Raji (cell line): ENCODE measurements around the gene NRXN3.

Experiments
- POLR2A ChIP-seq: IDR thresholded peaks from 2 replicates; pipeline ENCODE4 v1.6.1; 2011; ENCODE audit warnings: low read depth, low read length, control low read depth; ENCODE audit not compliant: insufficient read depth

Gene NRXN3

DNA sequence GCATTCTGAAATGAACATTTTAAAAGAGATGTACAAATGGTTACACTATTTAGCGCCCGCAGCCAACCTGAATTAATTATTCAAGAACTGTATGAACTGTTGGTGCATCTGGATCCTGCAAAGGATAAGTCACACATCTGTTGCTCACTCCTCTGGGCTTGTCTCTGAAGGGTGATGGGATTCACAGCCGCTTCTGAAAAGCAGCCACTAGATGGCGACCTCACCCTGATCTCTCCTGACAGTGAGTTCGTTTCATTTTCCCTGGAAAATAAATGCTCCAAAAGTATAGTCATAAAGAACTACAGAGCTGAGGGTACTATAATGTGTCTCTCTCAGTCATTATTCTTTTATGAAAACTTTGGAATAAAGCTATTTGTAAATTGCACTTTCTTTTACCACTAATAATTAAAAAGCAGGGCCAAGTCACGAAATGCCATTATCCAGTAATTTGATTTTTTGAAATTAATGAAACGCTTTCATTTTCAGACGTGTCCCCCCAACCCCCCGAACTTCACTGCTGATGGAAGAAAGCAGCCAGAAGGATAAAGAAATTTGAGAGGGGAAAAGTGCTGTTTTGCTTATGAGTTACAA is 789.6 kb downstream of the NRXN3 start:
- TF ChIP-seq POLR2A, result no peak

GRCh38 chr14:78967111-78967809 is 797.1 kb downstream of the NRXN3 start:
- TF ChIP-seq POLR2A, result no peak

DNA sequence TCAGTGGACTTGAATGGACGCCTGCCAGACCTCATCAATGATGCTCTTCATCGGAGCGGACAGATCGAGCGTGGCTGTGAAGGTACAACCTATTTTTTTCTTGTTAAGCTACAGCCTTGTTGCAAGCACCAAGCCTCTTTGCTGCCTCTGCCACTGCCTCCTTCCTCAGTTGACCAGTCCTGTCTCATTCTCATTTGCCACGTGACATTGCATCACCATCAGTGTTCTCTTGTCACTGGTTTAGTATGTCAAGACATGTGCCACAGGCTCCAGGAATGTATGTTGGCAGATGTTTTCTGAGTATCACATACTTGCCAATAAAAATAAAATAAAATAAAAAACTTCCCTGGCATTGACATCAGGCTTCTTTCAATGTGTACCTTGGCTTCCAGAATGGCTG is 798.1 kb downstream of the NRXN3 start:
- no peak for TF ChIP-seq POLR2A

DNA sequence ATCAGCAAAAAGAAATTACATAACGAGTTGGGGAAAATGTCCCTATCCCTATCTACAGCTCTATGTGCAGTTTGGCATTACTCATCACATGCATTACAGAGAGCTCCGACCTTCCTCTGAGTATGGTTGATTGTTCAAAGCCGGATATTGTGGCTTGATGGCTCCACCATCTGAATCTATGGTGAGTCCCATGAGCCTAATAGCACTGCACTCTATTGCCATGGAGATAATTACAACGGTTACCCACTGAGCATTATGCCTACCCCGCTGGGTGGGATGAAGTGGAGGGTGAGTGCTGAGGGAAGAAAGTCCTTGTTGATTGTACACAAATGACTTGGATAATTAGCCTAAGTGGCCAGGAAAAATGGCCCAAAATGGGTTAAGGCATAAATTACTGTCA is 800.5 kb downstream of the NRXN3 start:
- TF ChIP-seq POLR2A, result no peak

- no peak for TF ChIP-seq POLR2A
These were observed 802.3 kb downstream of the NRXN3 start for GRCh38 chr14:78972440-78972839.

- TF ChIP-seq POLR2A, result no peak
These were observed 804.5 kb downstream of the NRXN3 start for GRCh38 chr14:78974691-78975090.

- no peak for TF ChIP-seq POLR2A
These were observed 805.6 kb downstream of the NRXN3 start for GRCh38 chr14:78975734-78976133.

- no peak for TF ChIP-seq POLR2A
These were observed 808.7 kb downstream of the NRXN3 start for GRCh38 chr14:78978896-78979295.

DNA sequence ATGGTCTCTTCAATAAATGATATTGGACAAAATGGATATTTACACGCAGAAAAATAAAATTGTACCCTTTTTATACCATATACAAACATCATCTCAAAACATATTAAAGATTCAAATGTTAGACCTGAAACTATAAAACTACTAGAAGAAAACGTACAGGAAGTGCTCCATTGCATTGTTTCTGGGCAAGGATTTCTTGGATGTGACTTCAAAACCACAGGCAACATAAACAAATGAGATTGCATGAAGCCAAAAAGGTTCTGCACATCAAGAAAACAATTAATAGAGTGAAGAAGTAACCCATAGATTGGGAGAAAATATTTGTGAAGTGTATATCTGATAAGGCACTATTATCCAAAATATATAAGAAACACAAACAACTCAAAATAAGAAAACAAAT is 812.4 kb downstream of the NRXN3 start:
- TF ChIP-seq POLR2A, result no peak

DNA sequence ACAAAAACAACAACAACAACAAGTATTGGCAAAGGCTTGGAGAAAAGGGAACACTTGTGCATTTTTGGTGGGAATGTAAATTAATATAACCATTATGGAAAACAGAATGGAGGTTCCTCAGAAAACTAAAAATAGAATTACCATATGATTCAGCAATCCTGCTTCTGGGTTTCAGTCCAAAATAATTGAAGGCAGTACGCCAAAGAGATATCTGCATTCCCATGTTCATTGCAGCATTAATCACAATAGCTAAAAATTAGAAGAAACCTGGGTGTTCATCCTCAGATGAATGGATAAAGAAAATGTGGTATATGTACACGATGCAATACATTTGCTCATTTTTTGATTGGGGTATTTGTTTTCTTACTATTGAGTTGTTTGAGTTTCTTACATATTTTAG is 813.0 kb downstream of the NRXN3 start:
- no peak for TF ChIP-seq POLR2A

- no peak for TF ChIP-seq POLR2A
These were observed 815.7 kb downstream of the NRXN3 start for GRCh38 chr14:78985668-78986381.

- no peak for TF ChIP-seq POLR2A
These were observed 816.8 kb downstream of the NRXN3 start for GRCh38 chr14:78986989-78987388.

GRCh38 chr14:78989221-78989620 is 819.0 kb downstream of the NRXN3 start:
- TF ChIP-seq POLR2A, result no peak

DNA sequence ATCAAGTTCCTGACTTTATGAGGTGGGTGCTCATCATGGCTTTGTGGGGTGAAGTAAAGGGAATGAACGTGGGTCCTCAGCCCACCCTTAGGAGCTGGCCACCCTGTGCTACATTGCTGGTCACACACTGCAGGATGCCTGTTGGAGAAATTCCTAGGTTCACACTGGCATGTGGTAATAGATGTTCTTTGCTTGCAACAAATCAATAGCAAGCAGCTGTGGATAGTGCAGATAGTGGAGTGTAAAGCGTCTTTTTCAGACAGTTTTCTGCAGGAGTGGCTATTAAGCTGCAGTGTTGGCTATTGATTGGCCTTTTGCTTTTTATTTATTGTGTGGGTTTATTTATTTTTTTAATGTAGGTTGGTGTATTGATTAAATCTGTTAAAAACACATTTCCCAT is 822.7 kb downstream of the NRXN3 start:
- no peak for TF ChIP-seq POLR2A

- no peak for TF ChIP-seq POLR2A
These were observed 827.6 kb downstream of the NRXN3 start for GRCh38 chr14:78997811-78998210.

DNA sequence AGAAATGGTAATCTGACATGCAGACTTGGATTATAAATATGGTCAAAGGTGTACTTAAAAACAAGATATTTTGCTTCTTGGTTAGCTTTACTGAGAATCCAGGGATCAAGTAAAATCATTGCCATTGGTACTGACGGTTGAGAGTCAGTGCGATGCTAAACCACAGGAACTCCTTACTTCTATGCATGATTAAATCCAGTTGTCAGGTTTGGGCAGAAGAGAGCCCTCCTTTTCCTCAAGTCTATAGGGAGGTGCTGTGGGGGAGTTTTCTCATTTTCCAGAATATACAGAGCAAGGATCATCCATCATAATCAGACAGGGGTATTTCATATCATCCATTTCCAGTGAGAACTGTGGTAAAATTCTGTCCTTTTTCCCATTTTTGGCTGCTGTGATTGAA is 839.1 kb downstream of the NRXN3 start:
- no peak for TF ChIP-seq POLR2A

DNA sequence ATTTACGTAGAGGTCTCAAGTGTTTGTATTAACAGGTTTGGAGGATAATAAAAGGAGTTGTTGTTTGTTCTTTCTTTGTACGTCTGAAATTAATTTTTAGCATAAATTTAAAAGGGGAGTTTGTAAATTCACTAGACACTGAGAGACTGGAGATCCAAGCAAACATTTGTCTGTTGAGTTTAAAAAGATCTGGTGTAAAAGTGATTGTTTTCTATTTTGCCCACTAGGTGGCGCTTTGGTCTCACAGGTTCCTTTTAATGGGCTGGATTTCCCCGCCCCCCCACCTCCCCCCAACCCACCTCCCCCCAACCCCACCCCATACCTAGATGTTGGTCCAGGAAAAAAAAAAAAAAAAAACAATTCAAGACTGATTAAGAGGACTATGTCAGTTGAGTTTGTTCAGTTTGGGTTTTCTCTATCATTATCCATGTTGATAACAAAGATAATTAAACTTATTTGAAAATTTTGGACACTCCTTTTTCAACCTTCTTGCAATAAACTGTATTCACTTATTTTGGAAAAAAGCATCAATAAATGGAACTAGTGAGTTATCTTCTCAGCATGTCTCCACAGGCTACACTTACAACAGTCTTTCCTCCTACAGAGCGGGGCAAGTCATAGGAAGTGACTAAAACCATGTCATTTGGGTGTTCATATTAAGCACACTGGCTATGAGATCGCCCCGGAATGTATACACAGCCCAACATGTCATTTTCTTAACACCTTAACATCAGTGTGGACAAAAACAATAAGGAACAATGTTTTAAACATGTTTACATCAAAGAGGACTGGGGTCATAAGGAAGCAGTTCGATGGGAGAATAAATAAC is 841.1 kb downstream of the NRXN3 start:
- TF ChIP-seq POLR2A, result no peak

DNA sequence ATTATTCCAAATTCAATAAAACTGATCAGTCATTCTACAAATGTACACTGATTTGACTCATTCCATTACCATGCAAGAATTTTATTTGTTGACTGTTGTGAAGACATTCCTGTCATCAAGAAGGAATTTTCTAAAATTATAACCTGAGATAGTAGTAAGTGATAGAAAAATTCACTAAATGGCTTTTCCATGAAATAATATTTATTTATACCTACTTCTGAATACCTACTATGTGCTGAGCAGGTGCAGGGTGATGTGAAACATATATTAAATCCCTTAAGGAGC is 841.7 kb downstream of the NRXN3 start:
- no peak for TF ChIP-seq POLR2A
